ENCODE data around the gene NECAP2. TPM values are rescaled to one million over a fixed set of nuclear protein-coding genes. Genes with fewer than 3 reads are reported as not detected.
A peak's percentile ranks its signal among the peaks of the same experiment; 100 is the strongest.

NECAP2 gene
- total RNA-seq, 2 experiments from 2014 or later = 51.8 to 59.0 TPM

- Histone ChIP-seq H3K4me2 (ENCODE audit: low read length) (no peak overlapping the region), H3K36me3 (ENCODE audit: insufficient read depth, low read length) (peaks cover 8% of the 10 kb centered on the region), H3K4me1 (ENCODE audit: insufficient read depth, low read length, poor library complexity, severe bottlenecking) (peaks cover 27% of the 10 kb centered on the region), H2AFZ (ENCODE audit: low read length) (no peak overlapping the region), H3K79me2 (ENCODE audit: insufficient read depth, low read depth, low read length) (peaks cover 22% of the 10 kb centered on the region), H3K4me3 (ENCODE audit: low read depth, low read length, poor library complexity, severe bottlenecking) (no peak overlapping the region), H4K20me1 (ENCODE audit: insufficient read depth, low read length) (no peaks in the 10 kb centered on the region), H3K9me3 (ENCODE audit: low read length) (no peaks in the 10 kb centered on the region), H3K9me2 (ENCODE audit: insufficient read depth, low read length) (no peaks in the 10 kb centered on the region), H3K27ac (ENCODE audit: low read depth, low read length, poor library complexity, severe bottlenecking) (no peak overlapping the region)
- CTCF ChIA-PET (ENCODE audit: unreplicated experiment) = no interaction called here
- intact Hi-C loops (cut with micrococcal nuclease; ENCODE audit: unreplicated experiment) = no loop called here
- no TSS peak for BruUV-seq (replicated peaks)
- TF ChIP-seq CTCF (conservative IDR thresholded peaks at IDR 0.05; ENCODE audit: low read length) (no peak), EZH2phosphoT487 (IDR thresholded peaks at IDR 0.05; ENCODE audit: borderline replicate concordance, low read depth, low read length) (no peak)
- DNase-seq (ENCODE audit: low spot score) = no peak
- POLR2A ChIA-PET = interaction anchor here (0.6 to 1.2 kb wide), 3 partner anchors 38 to 493 kb away, joined by 3 to 4 read pairs (median 3); no protein-coding TSS in a partner anchor
Observed at GRCh38 chr1:16438924-16439323, 1.6 kb upstream of the NECAP2 start.

GRCh38 chr1:16440131-16440469 is 424 bp upstream of the NECAP2 start:
- peak; percentile 38 for DNase-seq (ENCODE audit: low spot score)
- H3K4me1 ChIP-seq (ENCODE audit: insufficient read depth, low read length, poor library complexity, severe bottlenecking) = peaks cover 27% of the 10 kb centered on the region
- intact Hi-C loops (cut with micrococcal nuclease; ENCODE audit: unreplicated experiment) = loop anchor here (2.0 to 5.0 kb wide), 3 partner anchors 57 to 465 kb away; partner anchors contain the start of gene SZRD1
- H2AFZ ChIP-seq (ENCODE audit: low read length) = peak overlapping the region; percentile 81
- H3K4me2 ChIP-seq (ENCODE audit: low read length) = peak overlapping the region; percentile 70
- ChIA-PET POLR2A (interaction anchor here (0.5 to 1.2 kb wide), 8 partner anchors 11 to 776 kb away, joined by 3 to 5 read pairs (median 3); no protein-coding TSS in a partner anchor), CTCF (ENCODE audit: unreplicated experiment) (no interaction called here)
- no peaks in the 10 kb centered on the region for H3K9me3 ChIP-seq (ENCODE audit: low read length)
- H3K36me3 ChIP-seq (ENCODE audit: insufficient read depth, low read length) = peaks cover 17% of the 10 kb centered on the region
- peaks cover 22% of the 10 kb centered on the region for H3K79me2 ChIP-seq (ENCODE audit: insufficient read depth, low read depth, low read length)
- peak overlapping the region; percentile 94 for H3K4me3 ChIP-seq (ENCODE audit: low read depth, low read length, poor library complexity, severe bottlenecking)
- no peaks in the 10 kb centered on the region for H4K20me1 ChIP-seq (ENCODE audit: insufficient read depth, low read length)
- H3K9me2 ChIP-seq (ENCODE audit: insufficient read depth, low read length) = no peaks in the 10 kb centered on the region
- BruUV-seq (replicated peaks) = no TSS peak
- no peak for TF ChIP-seq EZH2phosphoT487 (IDR thresholded peaks at IDR 0.05; ENCODE audit: borderline replicate concordance, low read depth, low read length)
- TF ChIP-seq CTCF (conservative IDR thresholded peaks at IDR 0.05; ENCODE audit: low read length) = no peak
- H3K27ac ChIP-seq (ENCODE audit: low read depth, low read length, poor library complexity, severe bottlenecking) = no peak overlapping the region

- intact Hi-C loops (cut with micrococcal nuclease; ENCODE audit: unreplicated experiment) = loop anchor here (2.0 to 5.0 kb wide), 3 partner anchors 56 to 464 kb away; partner anchors contain the start of gene SZRD1
- no peaks in the 10 kb centered on the region for H3K9me2 ChIP-seq (ENCODE audit: insufficient read depth, low read length)
- TF ChIP-seq EZH2phosphoT487 (IDR thresholded peaks at IDR 0.05; ENCODE audit: borderline replicate concordance, low read depth, low read length) = no peak
- TF ChIP-seq CTCF (conservative IDR thresholded peaks at IDR 0.05; ENCODE audit: low read length) = no peak
- H3K4me2 ChIP-seq (ENCODE audit: low read length) = peak overlapping the region; percentile 95
- BruUV-seq (replicated peaks) = no TSS peak
- peak overlapping the region; percentile 81; the same call in 1 of the 2 replicates for H2AFZ ChIP-seq (ENCODE audit: low read length)
- ChIA-PET POLR2A (interaction anchor here (0.5 to 1.2 kb wide), 4 partner anchors 17 to 362 kb away, joined by 3 to 4 read pairs (median 4); no protein-coding TSS in a partner anchor), CTCF (ENCODE audit: unreplicated experiment) (no interaction called here)
- H3K9me3 ChIP-seq (ENCODE audit: low read length) = no peaks in the 10 kb centered on the region
- peak; percentile 41 for DNase-seq (ENCODE audit: low spot score)
- peaks cover 27% of the 10 kb centered on the region for H3K4me1 ChIP-seq (ENCODE audit: insufficient read depth, low read length, poor library complexity, severe bottlenecking)
- peaks cover 22% of the 10 kb centered on the region for H3K79me2 ChIP-seq (ENCODE audit: insufficient read depth, low read depth, low read length)
- H3K4me3 ChIP-seq (ENCODE audit: low read depth, low read length, poor library complexity, severe bottlenecking) = peak overlapping the region; percentile 94
- H3K36me3 ChIP-seq (ENCODE audit: insufficient read depth, low read length) = peaks cover 28% of the 10 kb centered on the region
- peak overlapping the region; percentile 59 for H3K27ac ChIP-seq (ENCODE audit: low read depth, low read length, poor library complexity, severe bottlenecking)
- H4K20me1 ChIP-seq (ENCODE audit: insufficient read depth, low read length) = no peaks in the 10 kb centered on the region
Observed at GRCh38 chr1:16441282-16441665, 750 bp downstream of the NECAP2 start.

All from OCI-LY7 (cell line).